Kidney (tissue), 14 donors: Measurements from ENCODE around the gene SLC6A3. TPM values are rescaled to one million over a fixed set of nuclear protein-coding genes. Genes with fewer than 3 reads are reported as not detected.
A peak's percentile ranks its signal among the peaks of the same experiment; 100 is the strongest.

Experiments
- DNase-seq, 5 donors: peaks; one replicate each; pipeline ENCODE4 v3.0.0-alpha.2; 2013 to 2020
- FAIRE-seq: peaks from 2 replicates; lab custom pipeline; 2012; peaks lifted over from hg19 to GRCh38; lab: Jason Lieb, UNC
- H3K27ac ChIP-seq, 2 donors: one replicate each; pipeline ENCODE4 v1.7.0; 2013; ENCODE audit warnings: low read depth in 2 of 2, low read length in 2 of 2, inconsistent platforms in 1 of 2
- H3K27me3 ChIP-seq: one replicate; pipeline ENCODE4 v1.7.1; 2013; ENCODE audit warnings: low read length, inconsistent platforms; ENCODE audit not compliant: control insufficient read depth, insufficient read depth
- H3K36me3 ChIP-seq, 3 donors: one replicate each; pipeline versions ENCODE4 v1.7.0 to v1.7.1; 2013; ENCODE audit warnings: low read length in 3 of 3, control low read depth in 1 of 3, inconsistent platforms in 1 of 3; ENCODE audit not compliant: insufficient read depth in 3 of 3, control insufficient read depth in 2 of 3
- H3K4me1 ChIP-seq, 3 donors: one replicate each; pipeline versions ENCODE4 v1.7.0 to v1.7.1; 2013; ENCODE audit warnings: low read length in 3 of 3, inconsistent platforms in 1 of 3, low read depth in 1 of 3; ENCODE audit not compliant: control insufficient read depth in 2 of 3, insufficient read depth in 2 of 3
- H3K4me3 ChIP-seq, 3 donors: one replicate each; pipeline versions ENCODE4 v1.7.0 to v1.8.1; 2013; ENCODE audit warnings: low read length in 3 of 3, control low read depth in 1 of 3, inconsistent platforms in 1 of 3
- H3K9ac ChIP-seq, 3 donors: one replicate each; pipeline versions ENCODE4 v1.7.0 to v1.7.1; 2013; ENCODE audit warnings: low read length in 3 of 3, control low read depth in 1 of 3, inconsistent platforms in 1 of 3
- H3K9me3 ChIP-seq, 3 donors: one replicate each; pipeline versions ENCODE4 v1.7.0 to v1.7.1; 2013; ENCODE audit warnings: low read length in 3 of 3, control low read depth in 1 of 3, inconsistent platforms in 1 of 3; ENCODE audit not compliant: control insufficient read depth in 2 of 3, insufficient read depth in 1 of 3
- CTCF ChIP-seq: IDR thresholded peaks from 3 replicates; pipeline ENCODE4 v1.5.1; 2012; ENCODE audit warnings: mild to moderate bottlenecking, moderate library complexity, borderline replicate concordance; ENCODE audit not compliant: insufficient read depth; ENCODE audit errors: extremely low read depth
- intact Hi-C: fragments of 100-400 bp; cut with DNase I; formaldehyde crosslinking; loops from one replicate; pipeline ENCODE4 v1.11.1; 2022
- polyA plus RNA-seq: library from polyadenylated mRNA; stranded (reverse); fragments of 350-450 nt; fragmentation: Illumina TruSeq; extraction: RNeasy Lipid Tissue Mini Kit (QIAGEN cat#74804); gene quantifications from one replicate; pipeline ENCODE4 v1.2.3, GENCODE V29; 2014; ENCODE audit warnings: low read depth, low replicate concordance; ENCODE audit not compliant: insufficient read depth
- total RNA-seq: library from RNA; stranded (reverse); fragmentation: NEBNext Ultra II Directional; extraction: Animal tissue kit (Norgen Biotek cat#: 25700); gene quantifications from one replicate; pipeline ENCODE4 v1.2.1, GENCODE V29; 2021
- donor health status: control.
- donor health status: control.
- donor health status: control.
- donor health status: control.
- donor health status: control.
- donor health status: DM: yes; HTN: yes; CAD: no.
- donor health status: Normal renal cell carcinoma (clear cell type).

SLC6A3 gene
- total and polyA plus RNA-seq, 2 donors from 2014 or later: 0.09 to 0.54 TPM

GRCh38 chr5:1405539-1406530 lies 39.4 kb downstream of the SLC6A3 start:
- Histone ChIP-seq H3K27ac (no peak overlapping the region), H3K4me1 (no peaks in the 10 kb centered on the region), H3K9me3 (no peaks in the 10 kb centered on the region), H3K4me3 (no peak overlapping the region), H3K27me3 (no peaks in the 10 kb centered on the region), H3K9ac (no peak overlapping the region), H3K36me3 (no peaks in the 10 kb centered on the region)
- intact Hi-C loops: no loop called here
- TF ChIP-seq CTCF: no peak
- FAIRE-seq (no peak), DNase-seq (peak in 1 of 5 donors; percentile 52)

GRCh38 chr5:1405121-1405520 lies 40.1 kb downstream of the SLC6A3 start:
- FAIRE-seq: no peak
- no peaks in the 10 kb centered on the region for H3K27me3 ChIP-seq

GRCh38 chr5:1404062-1404461 lies 41.2 kb downstream of the SLC6A3 start:
- Histone ChIP-seq H3K4me1 (no peaks in the 10 kb centered on the region), H3K4me3 (no peak overlapping the region), H3K27me3 (no peaks in the 10 kb centered on the region), H3K27ac (no peak overlapping the region), H3K36me3 (no peaks in the 10 kb centered on the region), H3K9me3 (no peaks in the 10 kb centered on the region), H3K9ac (no peak overlapping the region)
- intact Hi-C loops: no loop called here
- FAIRE-seq (no peak), DNase-seq (peak in 1 of 5 donors; percentile 45)
- TF ChIP-seq CTCF: no peak

More at GRCh38 chr5:1405121-1405520, 40.1 kb downstream of the SLC6A3 start:
- no peaks in the 10 kb centered on the region for H3K9me3 ChIP-seq
- intact Hi-C loops: no loop called here
- no peak overlapping the region for H3K9ac ChIP-seq
- H3K4me3 ChIP-seq: no peak overlapping the region
- no peaks in the 10 kb centered on the region for H3K36me3 ChIP-seq
- no peak for TF ChIP-seq CTCF
- DNase-seq: peak in 1 of 5 donors; percentile 63
- H3K27ac ChIP-seq: no peak overlapping the region
- H3K4me1 ChIP-seq: no peaks in the 10 kb centered on the region
